GM19328 (cell line): ENCODE data around the gene GYPE.
"Not testable (repeated sequence)": the region's sequence is repeated elsewhere in the genome, so short reads cannot be mapped to it uniquely, and the experiment has no call there.

Experiments
- ATAC-seq: cut with Tn5 transposase; IDR thresholded peaks from one replicate; pipeline ENCODE4 v1.9.1; 2021; ENCODE audit warnings: mild to moderate bottlenecking, moderate library complexity; ENCODE audit not compliant: unreplicated experiment

GYPE gene

DNA sequence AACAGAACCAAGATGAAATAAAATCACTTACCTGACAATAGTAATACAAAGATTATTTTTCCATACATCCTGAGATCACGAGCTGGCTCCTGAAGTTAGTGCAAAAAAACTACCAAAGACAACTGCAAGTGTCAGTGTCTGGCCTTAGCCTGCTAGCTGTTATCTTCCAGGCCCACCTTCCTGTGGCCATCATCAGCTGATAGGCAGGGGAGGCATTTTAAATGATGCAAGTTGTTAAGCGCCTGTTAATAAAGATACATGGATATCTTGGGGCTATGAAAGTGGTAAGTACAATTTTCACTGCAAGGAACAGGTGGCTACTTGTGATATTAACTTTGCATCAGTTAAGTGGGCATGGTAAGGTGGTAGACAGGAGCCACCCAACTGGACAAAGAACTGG is at the start of gene GYPE:
Gene GYPE, minus strand, starts transcription at position 120 of the 400 bp plus-strand sequence. Its CDS starts 52 bp downstream, at position 68.
- ATAC-seq: not testable (repeated sequence)

DNA sequence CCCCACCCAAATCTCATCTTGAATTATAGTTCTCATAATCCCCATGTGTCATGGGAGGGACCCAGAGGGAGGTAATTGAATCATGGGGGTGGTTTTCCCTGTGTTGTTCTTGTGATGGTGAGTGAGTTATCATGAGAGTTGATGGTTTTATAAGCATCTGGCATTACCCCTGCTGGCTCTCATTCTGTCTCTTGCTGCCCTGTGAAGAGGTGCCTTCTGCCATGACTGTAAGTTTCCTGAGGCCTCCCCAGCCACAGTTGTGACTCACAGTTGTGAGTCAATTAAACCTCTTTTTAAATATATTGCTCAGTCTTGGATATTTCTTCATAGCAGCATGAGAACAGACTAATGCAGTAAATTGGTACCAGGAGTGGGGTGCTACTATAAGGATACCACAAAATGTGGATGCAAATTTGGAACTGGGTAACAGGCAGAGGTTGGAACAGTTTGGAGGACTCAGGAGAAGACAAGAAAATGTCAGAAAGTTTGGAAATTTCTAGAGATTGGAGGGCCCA is 46.2 kb upstream of the GYPE start:
- not testable (repeated sequence) for ATAC-seq

DNA sequence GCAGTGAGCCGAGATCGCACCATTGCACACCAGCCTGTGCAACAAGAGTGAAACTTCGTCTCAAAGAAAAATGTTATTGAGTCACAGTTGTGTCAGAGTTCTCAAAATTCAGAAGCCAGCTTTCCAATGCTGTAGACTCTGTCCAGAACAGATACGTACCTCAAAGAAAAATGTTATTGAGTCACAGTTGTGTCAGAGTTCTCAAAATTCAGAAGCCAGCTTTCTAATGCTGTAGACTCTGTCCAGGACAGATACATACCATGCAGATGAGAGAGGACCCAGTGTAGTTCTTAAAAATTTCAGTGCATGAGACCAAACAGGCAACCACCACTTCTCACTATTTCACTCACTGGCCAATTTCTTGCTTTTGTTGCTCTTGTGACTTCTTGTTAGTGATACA is 45.6 kb upstream of the GYPE start:
- not testable (repeated sequence) for ATAC-seq

DNA sequence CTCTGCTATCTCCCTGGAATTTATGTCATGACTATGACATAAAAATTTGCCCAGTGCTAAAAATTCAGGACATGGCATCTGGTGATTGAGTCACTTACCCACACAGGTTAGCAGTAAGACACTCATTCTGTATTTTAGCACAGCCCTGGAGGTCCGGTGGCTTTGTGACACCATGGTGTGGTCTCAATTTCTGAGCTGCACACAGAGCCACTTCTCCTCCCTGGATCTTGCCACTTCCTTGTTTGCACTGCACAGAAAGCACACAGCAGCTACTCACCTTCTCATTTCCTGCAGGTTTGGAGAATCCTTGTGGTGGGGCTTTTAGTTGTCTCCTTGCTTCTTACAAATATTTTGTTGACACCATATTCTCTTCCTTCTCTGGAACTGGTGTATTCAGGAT is 44.8 kb upstream of the GYPE start:
- not testable (repeated sequence) for ATAC-seq

DNA sequence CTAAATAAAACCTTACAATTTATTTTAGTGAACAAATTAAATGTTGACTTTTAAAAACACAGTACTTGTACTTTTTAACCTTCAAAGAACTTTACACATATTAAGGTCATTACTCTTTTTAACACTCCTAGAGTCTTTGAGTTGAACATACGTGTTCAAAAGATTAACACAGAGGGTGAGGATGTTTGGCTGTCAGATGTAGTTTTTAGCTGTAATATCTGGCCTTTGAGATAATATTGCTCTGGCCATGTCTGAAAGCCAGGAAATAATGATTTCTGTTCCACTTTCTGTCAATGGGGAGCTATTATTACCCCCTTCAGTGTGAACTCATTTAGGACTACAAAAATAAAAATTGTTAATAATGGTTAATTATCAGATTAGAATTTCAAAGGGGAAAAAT is 42.1 kb upstream of the GYPE start:
- not testable (repeated sequence) for ATAC-seq

DNA sequence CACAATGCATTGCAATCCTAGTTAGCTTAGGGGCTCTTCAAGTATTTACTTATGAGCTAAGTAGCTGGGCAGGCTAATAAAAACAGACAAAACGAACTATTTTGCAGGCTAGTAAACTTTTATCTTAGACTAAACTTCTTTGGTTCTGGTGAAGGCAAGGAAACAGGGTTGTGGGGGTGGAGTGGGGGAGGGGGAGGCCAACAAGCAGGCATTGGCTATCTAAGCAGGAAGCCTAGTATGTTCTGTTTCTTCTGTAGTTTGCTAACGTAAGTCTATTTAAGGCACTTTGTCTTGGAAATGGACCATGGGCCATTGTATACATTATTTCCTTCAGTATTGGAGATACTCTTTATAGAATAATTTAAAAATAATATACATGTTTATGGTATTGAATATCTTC is 35.3 kb upstream of the GYPE start:
- ATAC-seq: not testable (repeated sequence)

DNA sequence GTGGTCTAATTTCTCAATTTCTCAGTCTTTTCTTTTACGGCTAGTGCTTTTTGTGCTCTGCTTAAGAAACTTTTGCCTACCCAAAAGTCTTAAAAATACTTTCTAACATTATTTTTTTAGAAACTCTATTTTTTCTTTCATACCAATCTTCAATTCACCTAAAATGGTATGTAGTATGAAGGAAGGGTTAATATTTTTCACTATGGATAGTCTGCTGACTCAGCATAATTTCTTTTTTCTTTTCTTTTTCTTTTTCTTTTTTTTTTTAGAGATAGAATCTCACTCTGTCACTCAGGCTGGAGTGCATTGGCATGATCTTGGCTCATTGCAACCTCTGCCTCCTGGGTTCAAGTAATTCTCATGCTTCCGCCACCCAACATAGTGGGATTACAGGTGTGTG is 34.2 kb upstream of the GYPE start:
- ATAC-seq: no peak

DNA sequence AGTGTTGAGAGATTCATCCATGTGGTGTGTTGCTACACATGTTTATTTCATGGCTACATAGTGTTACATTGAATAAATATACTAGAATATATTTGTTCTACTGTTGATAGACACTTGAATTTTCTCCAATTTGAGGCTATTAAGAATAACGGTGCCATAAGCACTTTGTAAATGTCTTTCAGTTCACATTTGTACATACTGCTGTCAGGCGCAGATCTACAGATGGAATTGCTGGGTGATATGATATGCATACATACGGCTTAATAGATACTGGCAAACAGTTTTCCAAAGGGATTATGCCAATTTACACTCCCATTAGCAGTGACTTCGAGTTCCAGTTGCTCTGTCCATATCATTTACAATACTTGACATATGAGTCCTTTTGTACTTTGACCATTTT is 33.5 kb upstream of the GYPE start:
- ATAC-seq: not testable (repeated sequence)

DNA sequence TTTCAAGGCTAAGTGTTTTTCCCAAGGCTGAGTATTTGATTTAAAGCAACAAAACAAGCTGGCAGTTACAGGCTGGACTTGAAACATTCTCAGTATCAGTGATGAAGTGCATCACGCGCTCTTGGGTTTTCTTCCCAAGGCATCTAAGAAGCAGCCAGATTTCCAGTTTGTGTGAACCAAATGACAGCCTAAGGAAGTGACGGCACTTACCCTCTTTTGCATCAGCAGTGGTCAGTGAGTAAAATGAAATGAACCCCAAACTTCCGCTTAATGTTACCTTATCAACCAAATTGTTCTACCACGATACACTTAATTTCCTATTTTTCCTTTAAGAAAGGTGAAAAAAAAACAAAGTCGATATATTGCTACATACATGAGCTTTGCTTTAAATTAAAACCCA is 15.8 kb upstream of the GYPE start:
- no peak for ATAC-seq

DNA sequence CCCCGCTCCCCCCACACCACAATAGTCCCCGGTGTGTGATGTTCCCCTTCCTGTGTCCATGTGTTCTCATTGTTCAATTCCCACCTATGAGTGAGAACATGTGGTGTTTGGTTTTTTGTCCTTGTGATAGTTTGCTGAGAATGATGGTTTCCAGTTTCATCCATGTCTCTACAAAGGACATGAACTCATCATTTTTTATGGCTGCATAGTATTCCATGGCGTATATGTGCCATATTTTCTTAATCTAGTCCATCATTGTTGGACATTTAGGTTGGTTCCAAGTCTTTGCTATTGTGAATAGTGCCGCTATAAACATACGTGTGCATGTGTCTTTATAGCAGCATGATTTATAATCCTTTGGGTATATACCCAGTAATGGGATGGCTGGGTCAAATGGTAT is 11.1 kb upstream of the GYPE start:
- not testable (repeated sequence) for ATAC-seq

DNA sequence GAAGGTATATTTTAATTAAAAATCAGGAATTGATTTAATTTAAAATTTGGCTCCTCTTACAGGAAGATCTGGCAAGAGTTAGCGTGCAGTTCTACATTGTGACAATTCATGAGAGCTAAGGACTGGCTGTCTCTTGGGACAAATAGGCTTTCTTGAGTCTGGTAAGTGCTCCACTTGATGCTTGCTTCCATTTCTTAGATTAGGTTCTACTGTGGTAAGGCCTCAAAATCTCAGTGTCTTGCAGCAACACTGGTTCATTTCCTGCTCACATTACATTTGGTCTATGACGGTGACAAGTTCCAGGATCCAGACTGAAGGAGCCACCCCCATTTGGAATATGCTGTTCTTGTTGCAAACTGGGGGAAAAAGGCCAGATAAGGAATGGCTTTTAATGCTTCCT is 7.1 kb upstream of the GYPE start:
- not testable (repeated sequence) for ATAC-seq

DNA sequence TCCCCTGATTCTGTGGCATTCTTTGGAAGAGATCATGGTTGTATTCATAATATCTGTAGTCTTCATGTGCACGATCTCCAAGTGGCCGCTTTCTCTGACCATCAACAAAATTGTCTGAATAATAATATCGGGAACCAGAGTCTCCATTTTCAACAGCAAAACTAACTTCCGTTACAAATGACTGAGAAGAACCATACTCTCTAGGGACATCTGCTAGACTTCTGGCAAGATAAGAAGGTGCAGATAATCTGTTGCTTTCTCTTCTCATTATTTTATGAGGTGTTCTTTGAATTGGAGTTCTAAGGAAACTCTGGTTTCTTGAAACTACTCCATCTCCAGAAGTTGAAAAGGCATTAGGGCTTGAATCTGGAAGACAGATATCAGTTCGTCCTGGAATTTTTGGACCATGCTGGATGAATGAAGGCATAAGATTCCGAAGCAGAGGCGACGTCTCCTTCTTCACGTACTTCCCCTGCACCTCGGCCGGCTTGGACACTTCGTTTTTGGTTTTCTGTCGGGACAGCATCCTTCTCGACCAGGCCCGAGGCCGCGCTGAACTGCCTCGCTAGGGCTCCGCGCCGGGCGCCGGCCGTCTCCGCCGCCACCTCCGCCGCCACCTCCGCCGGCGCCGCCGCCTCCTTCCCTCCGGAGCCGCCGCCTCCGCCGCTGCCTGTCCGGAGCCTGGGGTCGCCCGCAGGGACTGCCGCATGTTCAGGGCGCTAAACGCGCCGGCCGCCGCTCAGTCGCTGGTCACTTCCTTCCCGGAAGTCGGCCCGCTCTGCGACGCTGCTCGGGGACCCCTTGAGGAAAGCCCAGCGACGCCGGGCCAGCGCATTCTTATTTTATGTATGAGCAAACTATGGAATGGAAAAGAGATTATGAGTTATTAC is 6.4 kb upstream of the GYPE start:
- peak; percentile 36 for ATAC-seq

DNA sequence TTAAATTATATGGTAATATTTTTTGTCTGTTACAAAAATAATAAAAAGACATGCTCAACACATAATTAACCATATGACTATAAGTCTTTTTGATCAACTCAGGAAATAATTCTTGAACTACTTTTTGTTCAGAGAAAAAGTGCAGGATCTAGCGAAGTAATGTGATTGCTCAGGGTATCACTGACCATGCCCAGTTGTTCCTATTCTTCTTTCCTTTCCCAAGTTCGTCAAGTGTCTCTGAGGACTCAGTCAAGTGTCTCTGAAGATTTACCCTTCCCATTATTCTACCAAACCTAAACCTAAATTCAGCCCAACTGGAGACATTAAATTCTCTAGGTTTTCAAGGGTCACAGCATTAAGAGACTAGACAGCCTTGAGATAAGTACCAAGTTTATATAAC is 5.5 kb upstream of the GYPE start:
- not testable (repeated sequence) for ATAC-seq

DNA sequence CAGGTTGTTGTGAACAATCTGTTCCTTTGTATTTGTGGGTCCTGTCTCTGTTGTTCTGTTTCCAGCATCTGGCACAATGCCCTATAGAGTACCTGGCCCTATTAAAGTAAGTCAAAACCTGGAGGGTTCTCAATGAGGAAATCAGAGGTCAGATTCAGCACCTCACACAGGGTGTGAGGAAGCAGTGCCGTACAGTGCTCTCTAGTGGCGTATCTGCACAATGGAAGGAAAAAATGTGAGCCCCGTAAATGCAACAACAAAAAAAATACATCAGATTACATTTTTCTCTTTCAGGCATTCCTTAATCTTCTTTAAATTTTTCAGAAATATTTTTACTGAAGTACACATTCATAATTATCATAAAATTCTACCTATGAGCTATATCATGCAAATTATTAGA is 2.5 kb upstream of the GYPE start:
- peak; percentile 43 for ATAC-seq

DNA sequence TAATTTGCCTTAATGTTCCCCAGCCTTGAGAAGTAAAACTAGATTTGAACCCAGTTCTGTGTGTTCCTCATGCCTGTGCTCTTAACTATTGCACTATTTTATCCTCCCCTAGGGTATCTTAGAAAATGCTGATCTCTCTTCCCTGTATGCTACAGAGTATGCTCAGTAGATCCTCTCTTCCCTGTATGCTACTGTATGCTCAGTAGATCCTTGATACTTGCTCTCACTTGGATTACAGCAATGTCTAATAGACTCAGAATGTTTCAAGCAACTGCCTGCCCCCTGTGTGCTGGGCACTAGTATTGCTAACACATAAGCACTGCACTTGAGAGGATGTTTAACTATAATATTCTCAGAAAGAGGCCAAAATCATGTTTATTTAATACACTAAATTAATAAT is 928 bp downstream of the GYPE start:
- not testable (repeated sequence) for ATAC-seq

DNA sequence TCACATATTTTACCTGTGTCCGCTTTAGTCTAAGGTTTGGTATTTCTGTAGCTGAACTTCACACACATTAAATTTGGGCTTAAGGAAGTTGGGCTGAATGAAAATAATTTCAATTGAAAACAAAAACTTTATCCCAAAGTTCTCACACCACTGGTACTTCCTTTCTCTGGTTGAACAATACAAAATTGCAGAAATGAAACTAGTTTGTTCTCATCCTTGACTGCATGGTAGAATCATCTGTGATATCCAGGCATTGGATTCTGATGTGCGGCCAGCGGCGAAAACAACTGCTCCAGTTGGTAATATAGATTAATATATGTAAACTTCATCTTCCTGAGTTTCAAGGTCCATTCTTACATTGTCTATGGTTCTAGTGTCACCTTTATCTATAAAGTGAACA is 15.0 kb downstream of the GYPE start:
- ATAC-seq: not testable (repeated sequence)

DNA sequence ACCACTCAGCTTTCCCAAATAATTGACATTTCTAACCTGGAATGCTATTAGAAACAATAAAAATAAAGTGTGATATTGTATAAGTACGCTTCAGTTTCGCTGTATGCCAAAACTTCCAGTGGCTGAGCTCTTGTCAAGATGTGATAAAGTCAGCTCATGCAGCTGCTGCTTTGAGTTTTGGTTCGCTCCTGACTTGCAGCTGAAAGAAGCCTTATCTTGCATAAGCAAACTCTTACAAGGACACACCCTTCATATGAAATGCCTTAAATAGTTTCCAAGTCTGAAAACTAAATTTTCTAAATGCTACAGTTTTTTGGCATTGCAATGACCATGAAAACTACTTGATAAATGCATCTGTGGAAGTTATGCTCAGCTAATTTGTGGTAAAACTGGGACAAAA is 17.2 kb downstream of the GYPE start:
- not testable (repeated sequence) for ATAC-seq

DNA sequence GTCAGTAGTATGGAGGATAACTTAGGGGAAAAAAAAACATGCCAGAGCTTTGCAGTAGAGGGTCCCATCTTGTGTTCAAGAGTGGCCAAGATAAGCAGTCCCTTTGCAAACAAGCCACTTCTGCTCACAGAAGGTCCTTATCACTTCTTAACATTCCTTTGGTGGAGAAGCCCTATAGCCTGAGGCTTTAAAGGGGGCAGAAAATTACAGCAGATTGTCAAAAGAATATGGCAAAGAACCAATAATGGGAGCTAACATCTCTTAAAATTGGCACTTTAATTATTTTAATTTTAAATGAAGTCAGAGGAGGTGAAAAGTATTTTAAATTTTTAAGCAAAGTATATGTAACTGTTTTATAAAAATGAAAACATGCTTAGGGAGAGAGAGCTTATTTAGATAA is 20.4 kb downstream of the GYPE start:
- ATAC-seq: not testable (repeated sequence)

DNA sequence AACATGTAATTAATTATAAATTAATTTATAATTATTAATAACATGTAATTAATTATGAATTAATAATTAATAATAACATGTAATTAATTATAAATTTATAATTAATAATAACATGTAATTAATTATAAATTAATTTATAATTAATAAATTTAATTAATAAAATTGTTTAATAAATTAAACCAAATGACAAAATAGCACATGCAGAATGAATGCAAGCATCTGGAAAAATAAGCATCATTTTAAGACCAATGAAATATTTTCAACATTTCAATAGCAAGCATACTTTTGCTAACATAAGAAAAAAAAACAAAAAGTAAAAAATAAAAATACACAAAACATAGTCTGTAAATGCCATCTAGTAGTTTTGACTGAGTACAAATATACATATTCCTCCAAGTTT is 21.8 kb downstream of the GYPE start:
- no peak for ATAC-seq

DNA sequence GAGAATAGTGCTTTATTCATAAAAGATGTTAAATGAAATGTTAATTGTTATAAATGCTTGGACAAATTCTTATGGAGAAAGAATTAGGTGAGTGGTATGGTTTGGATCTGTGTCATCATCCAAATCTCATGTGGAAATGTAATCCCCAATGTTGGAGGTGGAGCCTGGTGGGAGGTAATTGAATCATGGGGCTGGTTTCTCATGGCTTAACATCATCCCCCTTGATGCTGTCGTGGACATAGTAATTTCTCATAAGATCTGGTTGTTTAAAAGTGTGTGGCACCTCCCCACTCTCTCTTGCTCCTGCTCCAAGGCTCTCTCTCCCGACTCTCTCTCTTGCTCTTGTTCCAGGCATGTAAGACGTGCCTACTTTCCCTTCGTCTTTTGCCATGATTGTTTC is 22.5 kb downstream of the GYPE start:
- no peak for ATAC-seq

DNA sequence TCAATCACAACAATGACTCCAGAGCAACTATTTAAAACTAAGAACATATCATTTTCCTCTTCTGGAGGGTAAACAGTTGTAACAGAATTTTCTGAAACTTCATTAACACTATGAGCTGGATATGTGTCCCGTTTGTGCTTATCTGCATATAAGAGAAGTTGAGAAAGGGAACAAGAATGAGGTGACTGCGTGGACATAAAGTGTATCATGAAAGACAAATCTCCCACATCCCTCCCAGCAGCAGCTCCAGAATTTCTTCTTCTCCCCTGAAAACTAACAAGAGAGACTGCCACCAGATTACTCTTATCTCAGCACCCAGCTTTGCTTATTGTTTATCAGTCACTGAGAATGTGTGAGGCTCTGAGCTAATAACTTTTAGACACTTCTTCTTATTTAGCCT is 25.8 kb downstream of the GYPE start:
- ATAC-seq: not testable (repeated sequence)

DNA sequence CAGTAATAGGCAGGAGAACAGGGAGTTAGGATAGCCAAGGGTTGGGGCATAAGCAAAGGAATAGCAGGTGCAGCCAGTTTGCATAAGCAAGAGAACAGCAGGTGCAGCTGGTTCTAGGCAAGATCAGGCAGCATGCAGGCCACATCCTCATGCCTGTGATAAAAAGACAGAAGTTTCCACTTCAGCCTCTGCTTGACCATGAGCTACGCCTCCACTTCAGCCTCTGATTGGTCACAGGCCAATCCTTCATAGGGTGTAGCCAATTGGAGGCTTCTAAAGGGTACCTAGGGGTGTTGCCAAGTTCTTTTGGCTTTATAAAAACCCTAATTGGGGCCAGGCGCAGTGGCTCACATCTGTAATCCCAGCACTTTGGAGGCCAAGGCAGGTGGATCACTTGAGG is 30.0 kb downstream of the GYPE start:
- peak; percentile 44 for ATAC-seq
